K562 (cell line): Measurements from ENCODE around the gene VMP1. TPM values are rescaled to one million over a fixed set of nuclear protein-coding genes. Genes with fewer than 3 reads are reported as not detected.

ENCODE experiments used
- ARID1B ChIP-seq: fragments of 450-650 bp; IDR thresholded peaks from 2 replicates; pipeline ENCODE4 v1.6.1; 2016; ENCODE audit warnings: antibody characterized with exemption, mild to moderate bottlenecking, inconsistent platforms
- ARNT ChIP-seq, 2 experiments: fragments of 450-650 bp; IDR thresholded peaks; 2 replicates each; pipeline ENCODE4 v1.6.1; 2016; ENCODE audit warnings: mild to moderate bottlenecking in 1 of 2
- BCL6 ChIP-seq: fragments of 250-450 bp; sonication (Bioruptor Pico); IDR thresholded peaks from 2 replicates; pipeline ENCODE4 v1.4.0; 2020
- CCNT2 ChIP-seq: IDR thresholded peaks from 2 replicates; pipeline ENCODE4 v1.6.1; 2011; ENCODE audit warnings: borderline replicate concordance, low read depth, mild to moderate bottlenecking, moderate library complexity, mixed read lengths, low read length; ENCODE audit not compliant: insufficient read length; ENCODE audit errors: extremely low read depth
- EGR1 ChIP-seq: fragments of 450-650 bp; conservative IDR thresholded peaks from 2 replicates; pipeline ENCODE4 v1.6.1; 2017; ENCODE audit warnings: mild to moderate bottlenecking
- FIP1L1 ChIP-seq: fragments of 200-400 bp; formaldehyde crosslinking; IDR thresholded peaks from 2 replicates; pipeline ENCODE4 v1.6.1; 2018; ENCODE audit warnings: mild to moderate bottlenecking, low read depth, low read length; ENCODE audit not compliant: poor library complexity, severe bottlenecking
- FOXK1 ChIP-seq: sonication (generic); formaldehyde crosslinking; IDR thresholded peaks from 2 replicates; pipeline ENCODE4 v1.8.0; 2022; ENCODE audit warnings: missing genetic modification reagents, mild to moderate bottlenecking, borderline replicate concordance
- HDAC1 ChIP-seq, 2 experiments: fragments of 450-650 bp; IDR thresholded peaks; 2 replicates each; pipeline ENCODE4 v1.6.1; 2016 to 2017; ENCODE audit warnings: inconsistent platforms in 1 of 2, mild to moderate bottlenecking in 1 of 2, moderate library complexity in 1 of 2
- L3MBTL2 ChIP-seq: fragments of 450-650 bp; IDR thresholded peaks from 2 replicates; pipeline ENCODE4 v1.6.1; 2016; ENCODE audit warnings: mild to moderate bottlenecking, moderate library complexity
- MAFF ChIP-seq: IDR thresholded peaks from 2 replicates; pipeline ENCODE4 v1.6.1; 2012; ENCODE audit warnings: low read length, improper control_type of control experiment
- MAFK ChIP-seq: IDR thresholded peaks from 2 replicates; pipeline ENCODE4 v1.6.1; 2011; ENCODE audit warnings: low read length, improper control_type of control experiment
- MCM2 ChIP-seq: fragments of 450-650 bp; IDR thresholded peaks from 2 replicates; pipeline ENCODE4 v1.6.1; 2017; ENCODE audit warnings: low read depth, mild to moderate bottlenecking
- MCM7 ChIP-seq, 2 experiments: fragments of 450-650 bp; IDR thresholded peaks; 2 replicates each; pipeline ENCODE4 v1.6.1; 2016 to 2018
- MYC ChIP-seq, 2 experiments: fragments of 250-450 bp in 1 of 2; sonication (Bioruptor Pico) in 1 of 2; IDR thresholded peaks; 2 replicates each; pipeline versions ENCODE4 v1.5.1 to v1.6.1; 2012 to 2021; ENCODE audit warnings: low read depth in 2 of 2, borderline replicate concordance in 1 of 2, improper control_type of control experiment in 1 of 2, low read length in 1 of 2, mild to moderate bottlenecking in 1 of 2, moderate library complexity in 1 of 2
- NCOA2 ChIP-seq, 2 experiments: fragments of 450-650 bp; IDR thresholded peaks; 2 replicates each; pipeline ENCODE4 v1.6.1; 2018; ENCODE audit warnings: mild to moderate bottlenecking in 2 of 2, moderate library complexity in 1 of 2; ENCODE audit not compliant: partially characterized antibody in 2 of 2
- RHOXF2B ChIP-seq: fragments of 250-450 bp; sonication (Bioruptor Pico); conservative IDR thresholded peaks from 2 replicates; pipeline ENCODE4 v1.5.1; 2021
- SMC3 ChIP-seq: conservative IDR thresholded peaks from 2 replicates; pipeline ENCODE4 v1.6.1; 2011; ENCODE audit warnings: low read depth, low read length, improper control_type of control experiment; ENCODE audit not compliant: insufficient read depth
- TEAD4 ChIP-seq, 2 experiments: sonication (generic) in 1 of 2; formaldehyde crosslinking in 1 of 2; IDR thresholded peaks; 2 replicates each; pipeline versions ENCODE4 v1.6.1 to v1.8.0; 2012 to 2022; ENCODE audit warnings: borderline replicate concordance in 1 of 2, inconsistent platforms in 1 of 2, low read length in 1 of 2, mild to moderate bottlenecking in 1 of 2, missing genetic modification reagents in 1 of 2
- ZEB2 ChIP-seq: fragments of 450-650 bp; IDR thresholded peaks from 2 replicates; pipeline ENCODE4 v1.6.1; 2016
- polyA plus RNA-seq, 8 experiments: library from polyadenylated mRNA; depleted of rRNA in 4 of 8; stranded (reverse) in 5 of 8; unstranded in 3 of 8; fragments of >200 nt; fragmentation: Nextera tagmentation in 2 of 8; fragmentation: Illumina TruSeq in 1 of 8; extraction: Ambion mirVana in 2 of 8; extraction: Trizol in 1 of 8; gene quantifications; 2 replicates each; pipeline versions ENCODE4 v1.2.1 to v1.2.3, GENCODE V29; 2011 to 2014; ENCODE audit warnings: inconsistent platforms in 1 of 8, missing spikeins in 1 of 8
- total RNA-seq, 7 experiments: library from RNA; depleted of rRNA in 6 of 7; stranded (reverse); fragments of >200 nt in 6 of 7; fragmentation: Illumina TruSeq in 2 of 7; extraction: Trizol in 2 of 7; gene quantifications; 2 replicates each; pipeline versions ENCODE4 v1.2.1 to v1.2.3, GENCODE V29; 2011 to 2021; ENCODE audit warnings: low replicate concordance in 1 of 7
- TF ChIP-seq, protein P1 (sequence below): fragments of 250-450 bp; sonication (Bioruptor Pico); IDR thresholded peaks from 2 replicates; pipeline ENCODE4 v1.4.0; 2020; ENCODE audit warnings: mild to moderate bottlenecking, moderate library complexity
- TF ChIP-seq, protein P2 (sequence below): sonication (generic); formaldehyde crosslinking; IDR thresholded peaks from 2 replicates; pipeline ENCODE4 v1.8.1; 2022; ENCODE audit warnings: missing genetic modification reagents
- TF ChIP-seq, protein P3 (sequence below): fragments of 250-450 bp; sonication (Bioruptor Pico); IDR thresholded peaks from 2 replicates; pipeline ENCODE4 v1.5.0; 2021

Gene VMP1
- total and polyA plus RNA-seq, 9 of the 15 experiments (the other 6 are each of a cell fraction or from before 2014, with no cell fraction given), result 123 to 304 (median 151) TPM

DNA sequence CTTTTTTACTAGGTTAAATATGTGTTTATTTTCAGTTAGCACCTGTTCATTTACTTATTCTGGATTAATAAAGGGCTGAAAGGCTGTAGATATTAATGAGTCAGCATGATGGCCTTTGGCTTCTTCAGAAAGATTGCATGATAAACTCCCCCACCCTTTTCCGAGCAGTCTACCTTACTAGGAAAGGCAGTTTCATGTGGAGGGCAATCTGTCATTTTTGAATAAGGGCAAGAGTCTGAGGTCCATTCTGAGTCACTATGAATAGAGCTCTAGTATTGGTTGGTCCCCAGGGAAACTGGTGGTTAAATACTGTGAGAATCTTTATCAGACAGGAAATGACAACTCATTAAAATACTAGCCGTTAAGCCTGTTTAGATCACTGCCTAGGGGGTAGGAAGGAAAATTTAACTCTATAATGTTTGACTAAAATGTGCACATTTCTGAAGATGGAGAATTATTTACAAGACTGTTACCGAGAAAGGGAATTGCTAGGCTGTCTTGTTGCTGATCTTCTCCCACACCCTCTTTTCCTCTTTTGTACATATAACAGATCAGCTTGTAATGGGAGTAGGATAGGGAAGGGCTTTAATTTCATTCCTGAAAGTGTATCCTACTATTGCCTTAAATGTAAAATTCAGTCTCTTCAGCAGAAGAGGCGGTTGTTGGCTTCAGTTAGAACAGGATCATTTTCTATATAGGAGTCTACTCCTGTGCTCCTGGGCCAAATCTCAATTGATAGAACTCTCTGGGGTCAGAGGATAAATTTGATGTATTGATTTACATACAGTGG is 122.0 kb downstream of the VMP1 start (continued):
- TF ChIP-seq, protein P1, sequence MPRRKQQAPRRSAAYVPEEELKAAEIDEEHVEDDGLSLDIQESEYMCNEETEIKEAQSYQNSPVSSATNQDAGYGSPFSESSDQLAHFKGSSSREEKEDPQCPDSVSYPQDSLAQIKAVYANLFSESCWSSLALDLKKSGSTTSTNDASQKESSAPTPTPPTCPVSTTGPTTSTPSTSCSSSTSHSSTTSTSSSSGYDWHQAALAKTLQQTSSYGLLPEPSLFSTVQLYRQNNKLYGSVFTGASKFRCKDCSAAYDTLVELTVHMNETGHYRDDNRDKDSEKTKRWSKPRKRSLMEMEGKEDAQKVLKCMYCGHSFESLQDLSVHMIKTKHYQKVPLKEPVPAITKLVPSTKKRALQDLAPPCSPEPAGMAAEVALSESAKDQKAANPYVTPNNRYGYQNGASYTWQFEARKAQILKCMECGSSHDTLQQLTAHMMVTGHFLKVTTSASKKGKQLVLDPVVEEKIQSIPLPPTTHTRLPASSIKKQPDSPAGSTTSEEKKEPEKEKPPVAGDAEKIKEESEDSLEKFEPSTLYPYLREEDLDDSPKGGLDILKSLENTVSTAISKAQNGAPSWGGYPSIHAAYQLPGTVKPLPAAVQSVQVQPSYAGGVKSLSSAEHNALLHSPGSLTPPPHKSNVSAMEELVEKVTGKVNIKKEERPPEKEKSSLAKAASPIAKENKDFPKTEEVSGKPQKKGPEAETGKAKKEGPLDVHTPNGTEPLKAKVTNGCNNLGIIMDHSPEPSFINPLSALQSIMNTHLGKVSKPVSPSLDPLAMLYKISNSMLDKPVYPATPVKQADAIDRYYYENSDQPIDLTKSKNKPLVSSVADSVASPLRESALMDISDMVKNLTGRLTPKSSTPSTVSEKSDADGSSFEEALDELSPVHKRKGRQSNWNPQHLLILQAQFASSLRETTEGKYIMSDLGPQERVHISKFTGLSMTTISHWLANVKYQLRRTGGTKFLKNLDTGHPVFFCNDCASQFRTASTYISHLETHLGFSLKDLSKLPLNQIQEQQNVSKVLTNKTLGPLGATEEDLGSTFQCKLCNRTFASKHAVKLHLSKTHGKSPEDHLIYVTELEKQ (CRISPR knock-in tag), result no peak
- peak in 1 of 2 experiments; percentile 90; a peak in 2 of 4 replicates for TF ChIP-seq ARNT (IDR thresholded peaks at IDR 0.05)
- peak; percentile 89 for TF ChIP-seq MAFF
- TF ChIP-seq FIP1L1, result no peak
- TF ChIP-seq TEAD4 (IDR thresholded peaks at IDR 0.05; ENCODE audit: low read length), result peak; percentile 71; the same call in 1 of the 2 replicates
- no peak for TF ChIP-seq TEAD4 (CRISPR knock-in tag; IDR thresholded peaks at IDR 0.05; ENCODE audit: borderline replicate concordance)
- TF ChIP-seq ARID1B, result peak; percentile 87
- TF ChIP-seq SMC3, result no peak
- TF ChIP-seq ZEB2, result peak; percentile 69; the same call in 1 of the 2 replicates
- TF ChIP-seq EGR1, result peak; percentile 50
- TF ChIP-seq, protein P2, sequence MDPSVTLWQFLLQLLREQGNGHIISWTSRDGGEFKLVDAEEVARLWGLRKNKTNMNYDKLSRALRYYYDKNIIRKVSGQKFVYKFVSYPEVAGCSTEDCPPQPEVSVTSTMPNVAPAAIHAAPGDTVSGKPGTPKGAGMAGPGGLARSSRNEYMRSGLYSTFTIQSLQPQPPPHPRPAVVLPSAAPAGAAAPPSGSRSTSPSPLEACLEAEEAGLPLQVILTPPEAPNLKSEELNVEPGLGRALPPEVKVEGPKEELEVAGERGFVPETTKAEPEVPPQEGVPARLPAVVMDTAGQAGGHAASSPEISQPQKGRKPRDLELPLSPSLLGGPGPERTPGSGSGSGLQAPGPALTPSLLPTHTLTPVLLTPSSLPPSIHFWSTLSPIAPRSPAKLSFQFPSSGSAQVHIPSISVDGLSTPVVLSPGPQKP (CRISPR knock-in tag), result no peak
- TF ChIP-seq, protein P3, sequence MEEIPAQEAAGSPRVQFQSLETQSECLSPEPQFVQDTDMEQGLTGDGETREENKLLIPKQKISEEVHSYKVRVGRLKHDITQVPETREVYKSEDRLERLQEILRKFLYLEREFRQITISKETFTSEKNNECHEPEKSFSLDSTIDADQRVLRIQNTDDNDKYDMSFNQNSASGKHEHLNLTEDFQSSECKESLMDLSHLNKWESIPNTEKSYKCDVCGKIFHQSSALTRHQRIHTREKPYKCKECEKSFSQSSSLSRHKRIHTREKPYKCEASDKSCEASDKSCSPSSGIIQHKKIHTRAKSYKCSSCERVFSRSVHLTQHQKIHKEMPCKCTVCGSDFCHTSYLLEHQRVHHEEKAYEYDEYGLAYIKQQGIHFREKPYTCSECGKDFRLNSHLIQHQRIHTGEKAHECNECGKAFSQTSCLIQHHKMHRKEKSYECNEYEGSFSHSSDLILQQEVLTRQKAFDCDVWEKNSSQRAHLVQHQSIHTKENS (CRISPR knock-in tag), result no peak
- no peak for TF ChIP-seq BCL6 (CRISPR knock-in tag)
- TF ChIP-seq CCNT2, result peak; percentile 84
- 0 out of 2 replicates have a peak, but pooled peaks have one; percentile 2 for TF ChIP-seq L3MBTL2
- no peak for TF ChIP-seq MCM2
- peak in 1 of 2 experiments; percentile 45 for TF ChIP-seq NCOA2 (IDR thresholded peaks at IDR 0.05; ENCODE audit: partially characterized antibody in 2 of 2)
- TF ChIP-seq MAFK, result peak; percentile 88
- TF ChIP-seq RHOXF2B (CRISPR knock-in tag), result no peak
- peak in 1 of 2 experiments; percentile 90; a peak in 2 of 4 replicates for TF ChIP-seq MCM7 (IDR thresholded peaks at IDR 0.05)
- TF ChIP-seq FOXK1, result no peak
- TF ChIP-seq MYC (IDR thresholded peaks at IDR 0.05; ENCODE audit: low read depth, low read length), result peak; percentile 56; the same call in 1 of the 2 replicates
- no peak; the same call in 1 of the 2 replicates for TF ChIP-seq MYC (CRISPR knock-in tag; IDR thresholded peaks at IDR 0.05; ENCODE audit: borderline replicate concordance, low read depth)
- peak in 1 of 2 experiments; percentile 40; a peak in 2 of 4 replicates for TF ChIP-seq HDAC1 (IDR thresholded peaks at IDR 0.05)
